Brain pericyte (primary cell): Measurements from ENCODE around the gene THBD.

Experiments used
- DNase-seq: peaks from one replicate; pipeline ENCODE4 v3.0.0-alpha.2; 2012; ENCODE audit warnings: low read depth, low spot score

THBD gene, protein sequence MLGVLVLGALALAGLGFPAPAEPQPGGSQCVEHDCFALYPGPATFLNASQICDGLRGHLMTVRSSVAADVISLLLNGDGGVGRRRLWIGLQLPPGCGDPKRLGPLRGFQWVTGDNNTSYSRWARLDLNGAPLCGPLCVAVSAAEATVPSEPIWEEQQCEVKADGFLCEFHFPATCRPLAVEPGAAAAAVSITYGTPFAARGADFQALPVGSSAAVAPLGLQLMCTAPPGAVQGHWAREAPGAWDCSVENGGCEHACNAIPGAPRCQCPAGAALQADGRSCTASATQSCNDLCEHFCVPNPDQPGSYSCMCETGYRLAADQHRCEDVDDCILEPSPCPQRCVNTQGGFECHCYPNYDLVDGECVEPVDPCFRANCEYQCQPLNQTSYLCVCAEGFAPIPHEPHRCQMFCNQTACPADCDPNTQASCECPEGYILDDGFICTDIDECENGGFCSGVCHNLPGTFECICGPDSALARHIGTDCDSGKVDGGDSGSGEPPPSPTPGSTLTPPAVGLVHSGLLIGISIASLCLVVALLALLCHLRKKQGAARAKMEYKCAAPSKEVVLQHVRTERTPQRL

DNA sequence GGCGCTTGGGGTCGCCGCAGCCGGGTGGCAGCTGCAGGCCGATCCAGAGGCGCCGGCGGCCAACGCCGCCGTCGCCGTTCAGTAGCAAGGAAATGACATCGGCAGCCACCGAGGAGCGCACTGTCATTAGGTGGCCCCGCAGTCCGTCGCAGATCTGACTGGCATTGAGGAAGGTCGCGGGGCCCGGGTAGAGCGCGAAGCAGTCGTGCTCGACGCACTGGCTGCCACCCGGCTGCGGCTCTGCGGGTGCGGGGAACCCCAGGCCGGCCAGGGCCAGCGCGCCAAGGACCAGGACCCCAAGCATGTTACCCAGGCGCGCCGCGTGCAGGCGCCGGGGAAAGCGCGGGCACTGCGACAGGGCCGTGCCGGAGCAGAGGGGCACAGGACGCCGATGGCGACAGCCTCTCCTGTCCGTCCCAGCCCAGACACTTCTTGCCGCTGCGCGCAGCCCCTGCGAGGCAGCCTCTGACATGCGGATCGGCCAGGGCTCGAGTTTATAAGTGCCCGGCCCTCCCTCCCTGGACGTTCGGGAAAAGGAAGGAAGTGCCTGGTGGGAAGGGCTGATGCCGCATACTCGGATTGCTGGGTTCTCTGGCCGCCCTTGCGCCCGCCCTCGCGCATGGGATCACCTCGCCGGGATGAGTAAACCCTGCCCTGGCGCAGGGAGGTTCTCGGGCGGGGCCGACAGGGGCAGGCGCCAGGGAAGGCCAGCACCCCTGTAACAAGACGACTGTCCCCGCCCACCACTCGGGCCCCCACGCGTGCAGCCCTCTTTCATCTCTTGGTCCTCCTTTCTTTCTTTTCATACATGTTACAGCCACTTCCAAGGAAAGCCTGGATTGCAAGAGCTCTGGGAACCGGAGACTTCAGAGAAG, at the start of gene THBD:
Gene THBD, minus strand, starts transcription at position 472 of the 875 bp plus-strand sequence. Its CDS starts 168 bp downstream, at position 304.
- no peak for DNase-seq

DNA sequence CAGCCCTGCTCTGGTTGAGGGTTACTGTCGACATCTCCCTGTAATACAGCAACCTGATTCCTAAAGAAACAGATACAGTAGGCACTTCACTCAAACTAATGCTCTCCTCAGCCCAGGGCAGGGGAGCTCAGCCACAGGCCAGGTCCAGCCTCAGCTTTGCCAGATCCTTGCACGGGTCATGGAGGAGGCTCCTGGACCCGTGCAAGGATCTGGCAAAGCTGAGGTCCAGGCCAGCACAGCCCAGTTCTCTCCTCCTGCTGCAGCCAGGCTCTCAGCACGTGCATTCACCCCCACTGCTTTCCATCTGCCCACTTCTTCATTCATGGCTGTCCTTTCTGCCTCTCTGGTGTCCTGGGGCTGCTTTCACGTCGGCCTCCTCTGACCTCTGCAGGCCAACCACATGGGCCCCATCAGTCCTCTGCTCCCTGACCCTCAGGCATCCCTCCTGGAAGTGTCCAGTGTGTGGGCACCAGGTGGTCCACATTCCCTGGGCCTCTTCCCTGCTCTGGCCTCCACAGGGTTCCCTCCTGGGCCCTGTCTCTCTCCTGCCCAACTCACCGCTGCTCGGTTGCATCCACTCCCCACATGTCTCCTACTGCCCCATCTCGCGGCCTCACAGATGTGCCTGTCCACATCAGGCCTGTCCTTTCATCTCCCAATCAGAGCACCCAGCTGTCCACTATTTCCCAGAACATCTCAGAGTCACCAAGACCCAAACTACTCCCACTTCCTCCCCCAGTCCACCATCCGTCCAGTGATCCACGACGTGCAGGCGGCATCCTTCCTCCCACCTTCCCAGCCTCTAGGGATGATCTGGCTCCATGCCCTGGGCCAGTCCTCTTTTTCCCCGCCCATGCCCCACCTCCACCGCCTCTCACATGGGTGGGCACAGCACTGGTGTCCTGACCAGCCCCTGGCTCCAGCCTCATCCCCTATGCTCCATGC, 48.4 kb upstream of the THBD start:
- no peak for DNase-seq

DNA sequence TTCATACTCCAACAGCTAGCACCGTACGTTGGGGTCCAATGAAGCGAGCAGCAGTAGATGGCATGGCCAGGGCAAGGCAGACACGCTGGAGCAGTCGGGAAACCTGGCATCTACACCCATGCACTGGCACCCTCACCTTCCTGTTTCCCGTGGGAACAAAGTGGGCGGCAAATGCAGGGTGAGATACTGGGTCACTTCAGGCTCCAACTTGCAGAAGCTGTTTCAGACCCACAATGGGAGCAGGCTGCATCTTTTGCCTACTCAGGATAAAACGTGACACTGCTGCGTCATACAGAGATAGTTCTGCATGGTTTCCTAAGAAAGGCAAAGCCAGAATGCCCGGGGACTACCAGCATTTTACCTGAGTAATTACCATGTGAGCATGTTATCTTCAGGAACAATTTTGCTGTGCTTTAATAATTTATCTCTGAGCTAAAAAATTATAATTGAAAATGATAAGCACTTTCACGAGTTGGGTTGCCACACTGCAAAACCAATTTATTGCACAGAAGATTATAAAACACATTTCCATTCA, 47.6 kb upstream of the THBD start:
- no peak for DNase-seq

DNA sequence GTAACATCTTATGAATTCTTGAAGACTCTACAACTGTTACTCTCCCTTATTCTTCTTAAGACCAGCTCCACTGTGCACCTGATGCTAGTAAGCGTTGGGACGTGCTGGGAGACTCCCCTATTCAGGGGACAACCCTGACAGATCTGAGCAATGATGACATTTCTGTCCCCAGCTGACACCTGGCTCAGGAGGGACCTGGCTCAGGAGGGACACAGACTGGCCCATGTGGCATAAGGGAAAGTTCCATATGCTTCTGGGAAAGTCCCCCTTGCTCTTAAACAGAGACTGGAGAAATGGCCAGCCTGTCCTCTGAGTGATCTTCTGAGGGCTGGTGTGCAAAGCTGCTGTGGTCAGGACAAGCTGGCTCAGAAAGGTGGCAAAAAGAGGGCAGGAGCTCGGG, 46.6 kb upstream of the THBD start:
- no peak for DNase-seq

DNA sequence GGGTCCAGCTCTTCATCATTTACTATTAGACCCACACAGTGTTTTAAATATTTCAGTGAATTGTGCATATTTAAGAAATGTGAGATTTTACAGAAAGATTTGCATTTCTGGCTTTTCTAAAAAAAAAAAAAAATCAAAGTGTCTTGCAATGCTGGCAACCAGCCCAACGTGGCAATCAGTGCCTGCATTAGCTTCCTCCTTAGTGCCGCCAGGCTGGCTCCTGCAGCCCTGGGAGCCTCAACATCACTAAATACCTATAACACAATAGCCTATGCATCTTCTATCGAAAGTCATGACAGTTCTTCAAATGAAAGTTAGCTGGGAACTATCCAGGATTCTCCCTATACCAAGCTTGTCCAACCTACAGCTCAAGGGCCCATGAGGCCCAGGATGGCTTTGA, 46.0 kb upstream of the THBD start:
- no peak for DNase-seq

DNA sequence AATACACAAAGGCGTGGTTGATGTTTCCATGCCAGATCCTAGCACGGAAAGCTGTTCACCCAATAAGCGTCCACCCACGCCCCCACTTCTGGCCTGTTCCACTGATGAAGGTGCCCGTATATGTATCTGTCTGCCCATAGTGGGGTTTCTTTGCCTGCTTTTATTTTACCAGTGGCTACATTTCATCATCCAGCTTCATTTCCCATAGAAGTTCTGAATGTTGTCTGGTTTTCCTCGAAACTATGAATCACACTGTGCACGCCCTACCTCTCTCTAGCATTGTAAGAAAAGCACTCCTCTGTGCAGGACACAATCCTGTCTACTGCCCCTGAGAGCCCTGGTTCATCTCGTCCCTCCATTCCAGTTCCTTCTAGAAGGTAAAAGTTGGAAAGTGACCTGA, 45.5 kb upstream of the THBD start:
- DNase-seq = no peak

DNA sequence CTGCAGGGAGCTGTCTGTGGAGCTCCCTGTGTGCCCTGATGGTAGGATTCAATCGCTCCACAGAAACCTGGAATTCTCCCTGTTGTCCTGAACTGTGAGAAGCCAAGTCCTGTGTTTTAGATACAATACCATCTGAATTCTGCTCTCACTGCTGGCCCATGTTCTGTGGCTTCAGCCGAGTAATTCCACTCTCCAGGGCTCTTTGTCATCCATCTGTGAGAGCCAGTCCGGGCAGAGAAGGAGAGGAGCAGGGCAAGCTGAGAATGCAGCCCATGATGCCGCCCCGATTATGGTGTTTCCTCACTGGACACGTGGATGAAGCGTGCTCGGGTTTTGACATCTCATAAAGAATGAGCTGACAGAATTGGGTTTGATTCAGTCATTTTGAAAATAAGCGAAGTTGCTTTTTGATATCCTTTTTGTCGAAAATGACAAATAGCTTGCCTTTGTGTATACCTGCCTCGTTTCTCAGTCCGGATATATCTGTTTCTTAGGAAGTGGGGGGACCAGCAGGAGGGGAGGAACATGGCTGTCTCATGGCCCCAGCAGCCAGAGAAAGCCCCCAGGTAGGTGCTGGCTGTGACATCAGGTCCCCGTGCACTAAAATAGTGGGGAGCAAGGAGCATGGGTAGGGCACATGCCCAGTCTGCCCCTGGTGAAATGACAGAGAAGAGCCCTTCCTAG, 44.9 kb upstream of the THBD start:
- DNase-seq = no peak

DNA sequence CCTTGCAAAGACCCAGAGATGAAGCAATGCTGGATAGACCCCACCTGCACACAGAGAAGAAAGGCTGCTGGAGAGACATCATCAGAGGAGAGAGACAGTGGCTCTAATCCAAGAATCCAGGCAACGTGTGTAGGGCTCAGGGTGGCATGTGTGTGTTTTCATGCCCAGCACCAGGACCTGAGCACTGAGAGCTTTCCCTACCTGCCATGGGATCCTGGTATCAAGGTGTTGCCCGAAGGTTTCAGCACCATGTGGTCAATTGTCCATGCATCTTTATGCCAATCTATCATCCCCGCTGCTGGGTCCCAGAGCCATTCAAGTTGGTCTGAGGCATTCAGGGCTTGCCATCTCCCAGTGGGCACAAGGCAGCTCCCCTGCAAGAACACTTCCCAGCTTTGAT, 44.1 kb upstream of the THBD start:
- DNase-seq = no peak

DNA sequence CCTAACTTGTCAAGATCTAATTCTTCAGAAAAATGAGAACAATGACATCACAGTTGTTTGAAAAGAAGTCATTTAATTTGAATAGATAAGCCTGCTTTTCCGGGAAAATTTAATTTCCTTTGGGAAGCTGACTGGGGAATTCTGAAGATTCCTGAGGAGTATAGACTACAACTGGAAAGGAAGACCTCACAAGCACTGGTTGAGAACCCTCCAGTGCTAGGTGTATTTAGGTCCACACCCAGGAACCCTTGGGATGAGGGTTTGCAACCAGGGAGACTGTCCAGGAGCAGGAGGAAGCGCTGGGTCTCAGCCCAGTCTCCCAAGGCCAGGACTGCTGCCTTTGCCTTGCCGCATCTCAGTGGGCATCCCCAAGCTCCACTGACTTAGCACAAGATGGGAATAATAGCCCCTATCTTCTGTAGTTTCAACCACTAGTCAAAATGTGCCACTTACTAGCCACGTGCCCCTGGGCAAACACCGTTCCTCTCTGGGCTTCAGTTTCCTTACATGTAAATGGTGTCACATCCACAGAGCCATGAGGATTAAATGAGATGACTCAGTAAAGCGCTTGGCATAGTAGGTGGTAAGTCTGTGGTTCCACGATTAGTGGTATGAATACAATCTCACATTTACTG, 43.5 kb upstream of the THBD start:
- no peak for DNase-seq

DNA sequence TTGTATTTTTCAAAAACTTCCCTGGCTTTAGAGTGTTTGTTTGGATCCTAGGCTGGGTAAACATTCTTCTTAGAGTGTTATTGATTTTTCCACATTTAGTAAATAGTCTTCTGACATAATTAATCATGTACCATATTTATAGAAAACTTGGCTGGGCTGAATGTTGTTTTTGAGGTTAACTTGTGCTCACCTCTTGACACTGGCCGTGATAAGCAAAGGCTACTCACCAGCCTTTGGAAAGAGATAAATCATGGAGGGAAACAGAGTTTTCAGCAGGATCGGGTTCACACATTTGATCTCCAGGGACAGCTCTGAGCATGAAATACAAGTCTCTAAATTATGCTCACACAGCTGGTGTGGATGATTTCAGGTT, 42.9 kb upstream of the THBD start:
- DNase-seq = no peak

DNA sequence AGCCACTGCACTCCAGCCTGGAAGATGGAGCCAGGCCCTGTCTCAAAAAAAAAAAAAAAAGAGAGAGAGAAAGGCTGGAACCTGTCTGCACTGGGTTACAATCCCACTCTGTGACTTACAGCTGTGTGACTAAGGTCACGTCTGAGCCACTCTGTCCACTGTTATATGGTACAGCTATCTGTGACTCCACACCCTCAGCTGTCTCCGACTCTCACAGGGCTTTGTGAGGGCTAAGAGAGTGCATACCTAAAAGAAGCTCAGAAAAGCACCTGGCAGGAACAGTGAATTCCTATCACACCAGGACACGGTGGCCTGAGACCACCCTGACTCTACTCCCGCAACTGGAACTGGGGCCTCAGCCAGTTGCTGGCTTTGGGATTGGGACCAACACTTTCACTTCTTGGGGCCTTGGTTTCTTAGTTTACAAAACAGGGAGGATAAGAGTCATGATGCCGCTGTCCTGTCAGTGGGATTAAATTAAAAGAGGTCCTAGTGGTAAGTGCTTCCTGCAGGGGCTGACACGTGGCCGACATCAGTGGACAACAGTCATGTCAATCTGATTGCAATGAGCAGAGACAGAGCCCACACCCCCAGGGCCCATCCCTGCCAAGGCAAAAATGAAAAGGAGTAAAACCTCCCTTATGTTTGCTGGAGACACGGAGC, 42.4 kb upstream of the THBD start:
- DNase-seq = no peak

DNA sequence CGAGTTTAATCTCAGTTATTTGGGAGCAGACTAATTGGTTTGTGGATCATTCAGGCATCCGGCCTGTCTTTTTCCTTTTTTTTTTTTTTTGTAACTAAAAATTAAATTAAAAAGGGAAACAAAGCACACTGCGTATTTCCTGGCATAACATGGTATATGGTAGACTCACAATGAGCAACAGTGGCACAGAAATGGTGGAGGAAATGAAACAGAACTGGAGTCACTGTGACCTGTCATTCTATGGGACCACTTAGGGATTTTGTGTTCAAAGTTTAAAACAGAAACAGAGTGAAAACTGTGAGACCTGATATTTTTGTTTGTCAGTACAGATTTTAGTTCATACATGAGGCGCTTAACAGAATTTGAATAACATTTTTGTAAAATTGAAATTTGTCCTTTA, 41.4 kb upstream of the THBD start:
- DNase-seq = no peak

DNA sequence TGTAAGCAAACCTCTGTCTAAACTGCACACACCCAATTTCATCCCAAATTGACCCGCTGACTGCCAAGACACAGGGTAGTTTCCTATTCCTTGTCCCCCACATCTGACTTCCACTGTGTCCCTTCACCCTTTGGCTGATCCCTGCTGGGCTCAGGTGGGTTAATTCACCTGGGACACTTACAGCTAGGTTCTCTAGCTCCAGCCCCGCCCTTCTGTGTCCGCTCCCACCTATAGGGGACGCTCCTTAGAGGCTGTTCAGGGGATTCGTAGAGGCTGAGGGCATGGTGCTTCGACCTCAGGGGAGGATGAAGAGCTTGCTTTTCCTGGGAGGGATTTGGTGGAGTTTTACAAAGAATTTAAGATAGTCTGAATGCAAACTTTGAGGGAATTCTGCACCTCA, 40.7 kb upstream of the THBD start:
- DNase-seq = no peak

DNA sequence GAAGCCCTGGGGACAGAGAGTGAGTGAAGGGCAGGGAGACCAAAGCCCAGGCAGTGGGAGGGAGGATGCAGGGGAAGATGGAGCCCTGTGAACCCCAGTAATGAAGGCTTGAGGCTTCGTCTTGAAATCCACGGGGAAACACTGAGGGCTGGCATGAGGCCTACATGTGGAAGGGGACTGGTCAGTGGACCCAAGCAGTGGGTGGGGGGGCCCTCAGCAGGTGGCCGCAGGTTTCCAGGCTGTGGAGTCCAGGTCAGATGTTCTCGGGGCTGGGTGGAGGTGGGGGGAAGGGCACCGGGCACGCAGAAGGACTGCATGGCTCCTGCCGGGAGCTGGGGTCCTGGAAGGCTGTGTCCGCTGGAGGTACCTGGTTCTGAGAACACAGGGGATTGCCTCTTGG, 39.4 kb upstream of the THBD start:
- no peak for DNase-seq

DNA sequence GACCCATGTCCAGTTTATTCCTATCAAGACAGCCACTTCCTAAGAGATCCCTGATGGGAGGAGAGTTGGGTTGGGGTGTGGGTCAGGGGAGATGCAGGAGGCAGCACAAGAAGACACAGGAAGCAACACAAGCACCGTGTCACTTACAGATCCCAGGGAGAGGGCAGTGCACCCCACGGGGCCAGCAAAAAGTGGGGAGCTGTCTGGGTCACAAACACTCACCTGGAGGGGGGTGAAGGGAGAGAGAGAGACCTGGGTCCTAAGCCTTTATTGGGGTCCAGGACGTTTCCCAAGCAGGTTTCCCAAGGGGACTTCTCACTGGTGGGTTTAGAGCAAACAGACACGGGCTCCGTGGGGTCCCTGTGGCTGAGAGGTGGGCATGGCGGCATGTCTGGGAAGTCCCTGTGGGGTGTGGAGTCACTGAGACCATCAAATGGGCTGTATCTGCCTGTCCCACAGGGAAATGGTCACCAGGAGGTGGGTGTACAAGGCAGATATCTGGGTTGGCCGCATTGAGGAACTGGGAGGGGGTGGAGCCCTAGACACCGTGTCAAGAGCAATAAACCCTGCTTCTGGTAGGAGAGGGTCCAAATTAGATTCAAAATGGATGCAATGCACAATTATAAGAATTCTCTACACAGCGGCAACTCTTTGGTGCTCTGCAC, 38.2 kb upstream of the THBD start:
- no peak for DNase-seq

DNA sequence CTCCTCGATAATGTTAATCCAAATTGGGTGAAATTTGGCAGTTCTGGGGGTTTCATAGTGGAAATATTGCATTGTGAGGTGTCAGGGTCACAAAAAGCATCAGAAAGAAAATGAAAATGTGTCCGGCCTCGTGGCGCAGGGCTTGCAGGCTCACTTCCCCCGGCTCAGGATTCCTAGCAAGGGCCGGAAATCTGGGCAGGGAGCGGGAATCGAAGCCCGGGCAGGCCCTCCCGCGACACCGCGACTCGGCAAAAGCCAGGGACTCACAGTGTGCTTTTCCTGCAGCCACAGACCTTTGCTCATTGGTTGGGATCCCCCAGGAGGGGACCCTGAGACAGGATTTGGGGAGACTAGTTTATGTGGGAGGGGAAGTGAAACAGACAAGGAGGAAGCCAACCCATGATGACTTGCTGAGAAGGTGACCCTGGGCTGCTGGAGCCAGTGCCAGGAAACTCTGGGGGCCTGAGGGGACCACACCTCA, 37.5 kb upstream of the THBD start:
- no peak for DNase-seq

DNA sequence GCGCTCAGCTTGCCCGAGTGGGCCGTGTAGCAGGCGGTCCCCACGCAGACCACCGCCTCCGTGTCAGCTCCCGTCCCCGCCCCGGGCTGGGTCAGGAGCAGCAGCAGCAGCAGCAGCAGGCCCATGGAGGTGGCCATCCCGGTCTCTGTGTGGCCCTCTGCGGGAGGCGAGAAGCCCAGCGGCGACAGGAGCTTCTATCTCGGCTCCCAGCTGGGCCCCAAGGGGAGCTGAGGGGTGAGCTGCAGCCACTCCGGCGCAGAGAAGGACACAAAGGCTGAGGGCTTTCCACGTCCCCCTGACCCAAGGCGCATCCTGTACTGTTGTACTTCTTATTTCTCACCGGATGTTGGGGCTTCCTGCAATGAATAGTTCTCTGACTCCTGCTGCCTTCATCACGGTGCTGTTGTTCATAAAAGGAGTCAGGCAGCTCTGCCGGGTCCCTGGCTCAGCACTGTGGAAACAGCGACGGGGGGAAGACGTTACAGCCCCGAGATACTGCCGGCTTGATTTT, 36.6 kb upstream of the THBD start, which contains the start of gene CD93:
Gene CD93, minus strand, starts transcription at position 269 of the 511 bp plus-strand sequence. Its CDS starts 132 bp downstream, at position 137.
- no peak for DNase-seq

DNA sequence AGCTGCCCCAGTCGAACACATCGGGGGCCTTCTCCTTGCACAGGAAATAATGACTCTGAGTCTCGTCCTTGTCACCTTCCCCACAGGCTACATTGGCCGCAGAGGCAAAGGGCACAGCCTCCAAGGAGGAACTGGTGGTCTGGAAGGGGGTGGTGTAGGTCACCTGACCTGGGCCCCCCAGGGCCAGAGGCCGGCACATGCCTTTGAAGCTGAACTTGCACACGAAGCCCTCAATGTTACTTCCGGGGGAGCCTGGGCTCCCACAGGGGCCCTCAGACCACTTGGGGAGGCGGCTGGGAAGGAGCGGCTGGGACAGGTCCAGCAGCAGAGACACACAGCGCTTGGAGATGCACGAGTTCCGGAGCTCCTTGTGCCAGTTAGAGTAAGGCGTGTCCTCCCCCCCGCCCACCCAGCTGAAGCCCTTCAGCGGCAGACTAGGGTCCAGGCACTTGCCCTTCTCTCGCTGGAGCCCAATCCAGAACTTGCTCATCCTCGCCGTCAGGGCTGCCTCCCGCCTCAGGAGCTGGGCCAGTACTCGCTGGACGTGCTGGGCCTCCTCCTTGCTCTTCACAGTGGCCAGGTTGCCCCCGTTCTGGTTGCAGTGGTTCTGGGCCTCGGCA, 36.1 kb upstream of the THBD start:
- no peak for DNase-seq
